Nephron progenitor cell (in vitro differentiated cells): Measurements from ENCODE around the gene C1QL1.

ENCODE experiments used
- DNase-seq: peaks from one replicate; pipeline ENCODE4 v3.0.0; 2021
- H3K27ac Mint-ChIP-seq: 2 replicates; pipeline ENCODE4 v1.8.0; 2021; ENCODE audit warnings: mild to moderate bottlenecking, moderate library complexity, mixed read lengths
- H3K27me3 Mint-ChIP-seq: 2 replicates; pipeline ENCODE4 v1.8.0; 2021; ENCODE audit warnings: mild to moderate bottlenecking, low read depth, mixed read lengths; ENCODE audit not compliant: poor library complexity
- H3K36me3 Mint-ChIP-seq: 2 replicates; pipeline ENCODE4 v1.8.0; 2021; ENCODE audit warnings: low read depth, mixed read lengths
- H3K4me1 Mint-ChIP-seq: 2 replicates; pipeline ENCODE4 v1.8.0; 2021; ENCODE audit warnings: mixed read lengths
- H3K4me3 Mint-ChIP-seq: 2 replicates; pipeline ENCODE4 v1.8.0; 2021; ENCODE audit warnings: mild to moderate bottlenecking, moderate library complexity, mixed read lengths
- H3K9me3 Mint-ChIP-seq: 2 replicates; pipeline ENCODE4 v1.8.0; 2021; ENCODE audit warnings: mild to moderate bottlenecking, moderate library complexity, mixed read lengths
- CTCF ChIP-seq: fragments of 200-600 bp; sonication (generic); IDR thresholded peaks from 2 replicates; pipeline ENCODE4 v1.5.0; 2021; ENCODE audit warnings: antibody characterized with exemption

C1QL1 gene

GRCh38 chr17:44992242-44992939 lies 24.3 kb upstream of the C1QL1 start:
- Mint-ChIP-seq H3K9me3 (no peaks in the 10 kb centered on the region), H3K27me3 (peaks cover 16% of the 10 kb centered on the region), H3K27ac (no peak overlapping the region), H3K4me3 (no peak overlapping the region), H3K36me3 (no peaks in the 10 kb centered on the region), H3K4me1 (peaks cover 56% of the 10 kb centered on the region)
- no peak for TF ChIP-seq CTCF
- DNase-seq, result no peak

- Mint-ChIP-seq H3K27ac (no peak overlapping the region), H3K4me1 (peaks cover 53% of the 10 kb centered on the region), H3K36me3 (no peaks in the 10 kb centered on the region), H3K4me3 (no peak overlapping the region), H3K9me3 (no peaks in the 10 kb centered on the region), H3K27me3 (peaks cover 15% of the 10 kb centered on the region)
- no peak for DNase-seq
- no peak for TF ChIP-seq CTCF
Measured at GRCh38 chr17:44990994-44991393, 22.9 kb upstream of the C1QL1 start.

- Mint-ChIP-seq H3K27ac (peak overlapping the region; percentile 33), H3K9me3 (no peaks in the 10 kb centered on the region), H3K4me3 (no peak overlapping the region), H3K27me3 (peaks cover 25% of the 10 kb centered on the region), H3K36me3 (no peaks in the 10 kb centered on the region), H3K4me1 (peaks cover 48% of the 10 kb centered on the region)
- TF ChIP-seq CTCF, result no peak
- no peak for DNase-seq
Measured at GRCh38 chr17:44989552-44990138, 21.5 kb upstream of the C1QL1 start.

- Mint-ChIP-seq H3K9me3 (no peaks in the 10 kb centered on the region), H3K4me1 (peaks cover 54% of the 10 kb centered on the region), H3K27ac (no peak overlapping the region), H3K36me3 (no peaks in the 10 kb centered on the region), H3K4me3 (no peak overlapping the region), H3K27me3 (peaks cover 29% of the 10 kb centered on the region)
- no peak for TF ChIP-seq CTCF
- DNase-seq, result no peak
Measured at GRCh38 chr17:44988044-44988942, 20.2 kb upstream of the C1QL1 start.

GRCh38 chr17:44983563-44983962 lies 15.5 kb upstream of the C1QL1 start:
- no peak for TF ChIP-seq CTCF
- Mint-ChIP-seq H3K4me3 (no peak overlapping the region), H3K9me3 (no peaks in the 10 kb centered on the region), H3K27ac (no peak overlapping the region), H3K4me1 (peaks cover 69% of the 10 kb centered on the region), H3K36me3 (no peaks in the 10 kb centered on the region), H3K27me3 (peaks cover 34% of the 10 kb centered on the region)
- no peak for DNase-seq
